Upper lobe of right lung (tissue), 1 donor: ENCODE measurements around the gene RHOBTB1. TPM values are rescaled to one million over a fixed set of nuclear protein-coding genes. Genes with fewer than 3 reads are reported as not detected.
A peak's percentile ranks its signal among the peaks of the same experiment; 100 is the strongest.

Experiments used
- ATAC-seq: fragments of 200-7000 bp; cut with Tn5 transposase; one replicate; pipeline ENCODE4 v1.9.1; 2020; ENCODE audit warnings: mild to moderate bottlenecking, moderate library complexity
- DNase-seq: peaks from one replicate; pipeline ENCODE4 v3.0.0-alpha.2; 2020
- H3K27ac ChIP-seq: fragments of 200-600 bp; one replicate; pipeline ENCODE4 v1.8.0; 2022
- H3K27me3 ChIP-seq: fragments of 200-600 bp; one replicate; pipeline ENCODE4 v1.8.0; 2022; ENCODE audit warnings: mild to moderate bottlenecking
- H3K36me3 ChIP-seq: fragments of 200-600 bp; one replicate; pipeline ENCODE4 v1.8.0; 2022
- H3K4me1 ChIP-seq: fragments of 200-600 bp; one replicate; pipeline ENCODE4 v1.8.0; 2022
- H3K4me3 ChIP-seq: fragments of 200-600 bp; one replicate; pipeline ENCODE4 v1.8.0; 2022; ENCODE audit warnings: mild to moderate bottlenecking
- H3K9me3 ChIP-seq: fragments of 200-600 bp; one replicate; pipeline ENCODE4 v1.8.0; 2022
- intact Hi-C: fragments of 100-400 bp; cut with DNase I; formaldehyde crosslinking; loops from one replicate; pipeline ENCODE4 v1.11.0; 2022
- total RNA-seq: library from RNA; stranded (reverse); fragmentation: NEBNext Ultra II Directional; extraction: Animal tissue kit (Norgen Biotek cat#: 25700); gene quantifications from one replicate; pipeline ENCODE4 v1.2.1, GENCODE V29; 2021
- TF ChIP-seq, protein P1 (sequence below): fragments of 200-600 bp; IDR thresholded peaks from one replicate; pipeline ENCODE4 v1.8.0; 2022; ENCODE audit warnings: antibody characterized with exemption
- donor health status: DM: no; HTN: yes; CAD: no; lungs with severe emphysema.

Gene RHOBTB1
- total RNA-seq, 1 donor from 2014 or later: 14.5 TPM

DNA sequence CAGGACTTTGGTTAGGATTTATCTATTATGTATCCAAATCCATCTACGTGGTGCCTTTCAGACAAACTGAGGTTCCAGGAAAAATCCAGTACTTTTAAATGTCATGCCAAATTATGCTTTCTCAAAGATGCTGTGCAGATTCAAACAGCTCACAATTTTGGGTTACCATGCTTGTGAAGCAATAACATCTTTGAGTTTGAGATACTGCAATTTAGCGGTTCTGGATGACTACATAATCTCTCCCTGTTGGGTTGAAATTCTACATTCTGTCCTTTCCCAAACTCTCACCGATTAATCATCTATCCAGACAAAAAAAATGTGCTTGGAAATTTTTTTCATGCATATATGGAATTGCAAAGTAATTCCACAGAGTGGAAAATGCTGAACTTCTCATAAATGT lies 3.5 kb downstream of the RHOBTB1 start:
- ATAC-seq: no peak
- intact Hi-C loops: no loop called here
- TF ChIP-seq, protein P1, sequence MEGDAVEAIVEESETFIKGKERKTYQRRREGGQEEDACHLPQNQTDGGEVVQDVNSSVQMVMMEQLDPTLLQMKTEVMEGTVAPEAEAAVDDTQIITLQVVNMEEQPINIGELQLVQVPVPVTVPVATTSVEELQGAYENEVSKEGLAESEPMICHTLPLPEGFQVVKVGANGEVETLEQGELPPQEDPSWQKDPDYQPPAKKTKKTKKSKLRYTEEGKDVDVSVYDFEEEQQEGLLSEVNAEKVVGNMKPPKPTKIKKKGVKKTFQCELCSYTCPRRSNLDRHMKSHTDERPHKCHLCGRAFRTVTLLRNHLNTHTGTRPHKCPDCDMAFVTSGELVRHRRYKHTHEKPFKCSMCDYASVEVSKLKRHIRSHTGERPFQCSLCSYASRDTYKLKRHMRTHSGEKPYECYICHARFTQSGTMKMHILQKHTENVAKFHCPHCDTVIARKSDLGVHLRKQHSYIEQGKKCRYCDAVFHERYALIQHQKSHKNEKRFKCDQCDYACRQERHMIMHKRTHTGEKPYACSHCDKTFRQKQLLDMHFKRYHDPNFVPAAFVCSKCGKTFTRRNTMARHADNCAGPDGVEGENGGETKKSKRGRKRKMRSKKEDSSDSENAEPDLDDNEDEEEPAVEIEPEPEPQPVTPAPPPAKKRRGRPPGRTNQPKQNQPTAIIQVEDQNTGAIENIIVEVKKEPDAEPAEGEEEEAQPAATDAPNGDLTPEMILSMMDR: no peak
- Histone ChIP-seq H3K9me3 (no peaks in the 10 kb centered on the region), H3K27me3 (no peaks in the 10 kb centered on the region), H3K4me3 (no peak overlapping the region), H3K4me1 (peaks cover 20% of the 10 kb centered on the region), H3K27ac (no peak overlapping the region), H3K36me3 (no peaks in the 10 kb centered on the region)
- no peak for DNase-seq

GRCh38 chr10:60937784-60938654 lies 6.0 kb downstream of the RHOBTB1 start:
- no peak for DNase-seq
- Histone ChIP-seq H3K27ac (peak overlapping the region; percentile 27), H3K27me3 (no peaks in the 10 kb centered on the region), H3K4me1 (peaks cover 23% of the 10 kb centered on the region), H3K4me3 (no peak overlapping the region), H3K36me3 (no peaks in the 10 kb centered on the region), H3K9me3 (no peaks in the 10 kb centered on the region)
- TF ChIP-seq, protein P1: no peak
- peak; percentile 86 for ATAC-seq
- intact Hi-C loops: no loop called here

- Histone ChIP-seq H3K27ac (no peak overlapping the region), H3K4me1 (peaks cover 23% of the 10 kb centered on the region)
These were observed 7.0 kb downstream of the RHOBTB1 start for GRCh38 chr10:60937022-60937421.

DNA sequence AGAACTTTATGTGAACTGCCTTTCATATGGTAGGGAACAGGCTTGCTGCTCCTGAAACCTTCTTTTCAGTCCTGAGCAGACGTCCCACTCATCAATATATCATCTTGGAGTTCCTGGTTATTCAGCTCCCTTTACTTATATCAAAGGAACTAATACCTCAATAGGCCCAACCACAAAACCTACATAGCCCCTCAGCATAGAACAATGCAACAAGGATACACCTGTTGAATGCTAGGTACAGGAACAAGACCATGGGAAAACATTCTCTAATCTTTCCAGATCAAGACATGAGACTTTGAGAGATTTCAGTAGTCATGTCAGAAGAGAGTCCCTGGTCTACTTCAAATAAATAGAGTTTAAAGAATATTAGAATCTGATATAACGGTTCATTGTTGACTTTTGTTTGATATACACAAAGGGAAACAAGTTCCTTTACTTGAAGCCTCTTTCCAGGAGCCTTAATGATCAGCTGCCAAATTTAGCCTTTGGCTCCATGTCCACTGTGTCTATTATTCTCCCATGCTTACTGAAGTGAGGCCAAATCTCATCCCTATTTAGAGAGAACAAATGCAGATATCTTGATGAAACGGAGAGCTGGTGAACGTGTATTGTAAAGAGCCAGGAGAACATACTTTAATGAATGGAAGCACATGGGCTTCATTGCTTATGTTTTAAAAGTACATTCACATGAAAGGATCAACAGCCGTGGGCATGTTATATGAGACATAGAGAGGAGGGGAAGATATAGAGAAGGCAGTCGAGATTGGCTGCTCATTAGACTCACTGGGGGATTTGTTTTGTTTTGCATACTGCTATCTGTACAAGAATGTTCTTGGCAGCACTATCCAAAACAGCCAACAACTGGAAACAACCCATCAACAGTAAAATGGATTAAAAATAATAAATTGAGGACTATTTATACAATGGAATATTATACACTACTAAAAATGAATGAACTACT lies 9.5 kb downstream of the RHOBTB1 start:
- no peak for DNase-seq
- intact Hi-C loops: no loop called here
- no peak overlapping the region for H3K27ac ChIP-seq

More at GRCh38 chr10:60937022-60937421, 7.0 kb downstream of the RHOBTB1 start:
- Histone ChIP-seq H3K36me3 (no peaks in the 10 kb centered on the region), H3K9me3 (no peaks in the 10 kb centered on the region), H3K4me3 (no peak overlapping the region), H3K27me3 (no peaks in the 10 kb centered on the region)
- no peak for DNase-seq
- no peak for ATAC-seq
- intact Hi-C loops: no loop called here
- TF ChIP-seq, protein P1: no peak

GRCh38 chr10:60932756-60933155 lies 11.2 kb downstream of the RHOBTB1 start:
- H3K4me3 ChIP-seq: no peak overlapping the region

More for the DNA sequence above, 9.5 kb downstream of the RHOBTB1 start:
- no peak for ATAC-seq
- Histone ChIP-seq H3K36me3 (no peaks in the 10 kb centered on the region), H3K4me1 (peaks cover 23% of the 10 kb centered on the region), H3K27me3 (no peaks in the 10 kb centered on the region), H3K9me3 (no peaks in the 10 kb centered on the region), H3K4me3 (no peak overlapping the region)
- TF ChIP-seq, protein P1: no peak

More at GRCh38 chr10:60932756-60933155, 11.2 kb downstream of the RHOBTB1 start:
- intact Hi-C loops: no loop called here
- Histone ChIP-seq H3K27me3 (no peaks in the 10 kb centered on the region), H3K27ac (no peak overlapping the region), H3K9me3 (no peaks in the 10 kb centered on the region), H3K4me1 (peaks cover 14% of the 10 kb centered on the region), H3K36me3 (no peaks in the 10 kb centered on the region)
- TF ChIP-seq, protein P1: no peak
- DNase-seq (no peak), ATAC-seq (no peak)
